Measurements from ENCODE around the gene ZBTB11.
"Not testable (repeated sequence)": the region's sequence is repeated elsewhere in the genome, so short reads cannot be mapped to it uniquely, and the experiment has no call there.

ZBTB11 gene

DNA sequence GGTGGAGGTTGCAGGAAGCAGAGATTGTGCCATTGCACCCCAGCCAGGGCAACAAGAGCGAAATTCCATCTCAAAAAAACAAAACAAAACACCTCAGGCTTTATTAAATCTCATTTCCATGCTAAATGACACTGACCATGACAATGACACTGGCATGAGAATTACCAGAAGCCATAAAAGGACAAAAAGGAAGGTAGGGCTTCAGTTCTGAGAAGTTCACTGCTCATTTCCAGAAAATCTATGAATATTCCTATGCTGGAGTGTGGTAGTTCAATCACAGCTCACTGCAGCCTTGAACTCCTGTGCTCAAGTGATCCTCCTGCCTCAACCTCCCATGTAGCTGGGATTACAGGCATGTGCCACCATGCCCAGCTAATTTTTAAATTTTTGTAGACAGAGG, 58.2 kb downstream of the ZBTB11 start:
- no peak overlapping the region for H3K27ac ChIP-seq (ENCODE audit: insufficient read depth, low read depth, low read length, poor library complexity, severe bottlenecking)
- no peaks in the 10 kb centered on the region for H3K4me1 ChIP-seq (ENCODE audit: control insufficient read depth, insufficient read depth, low read length)
- WGBS, 2 experiments = 68 to 90% methylated on average over 1 of the region's 1 CpG
- no peaks in the 10 kb centered on the region for H3K36me3 ChIP-seq (ENCODE audit: control insufficient read depth, insufficient read depth, low read length)
- H3K27me3 ChIP-seq (ENCODE audit: control insufficient read depth, insufficient read depth, low read length, poor library complexity, severe bottlenecking) = no peaks in the 10 kb centered on the region
- H3K9me3 ChIP-seq (ENCODE audit: control insufficient read depth, low read length) = no peaks in the 10 kb centered on the region
- H3K4me3 ChIP-seq (ENCODE audit: insufficient read depth, low read depth, low read length) = no peak overlapping the region

DNA sequence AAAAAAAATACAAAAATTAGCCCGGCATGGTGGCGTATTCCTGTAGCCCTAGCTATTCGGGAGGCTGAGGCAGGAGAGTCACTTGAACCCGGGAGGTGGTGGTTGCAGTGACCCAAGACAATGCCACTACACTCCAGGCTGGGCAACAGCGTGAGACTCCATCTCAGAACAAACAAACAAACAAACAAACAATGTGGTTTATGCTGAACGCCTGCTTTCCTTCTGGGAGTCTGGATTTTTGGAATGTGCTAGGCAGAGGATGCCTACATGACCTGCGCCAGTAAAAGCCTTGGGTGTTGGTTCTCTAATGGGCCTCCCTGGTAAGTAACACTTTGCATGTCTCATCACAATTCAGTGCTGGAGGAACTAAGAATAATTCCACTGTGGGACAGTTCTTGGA, 59.5 kb downstream of the ZBTB11 start:
- Histone ChIP-seq H3K36me3 (ENCODE audit: control insufficient read depth, insufficient read depth, low read length) (no peaks in the 10 kb centered on the region), H3K4me3 (ENCODE audit: insufficient read depth, low read depth, low read length) (no peak overlapping the region), H3K4me1 (ENCODE audit: control insufficient read depth, insufficient read depth, low read length) (no peaks in the 10 kb centered on the region), H3K27ac (ENCODE audit: insufficient read depth, low read depth, low read length, poor library complexity, severe bottlenecking) (no peak overlapping the region), H3K27me3 (ENCODE audit: control insufficient read depth, insufficient read depth, low read length, poor library complexity, severe bottlenecking) (no peaks in the 10 kb centered on the region), H3K9me3 (ENCODE audit: control insufficient read depth, low read length) (no peaks in the 10 kb centered on the region)
- 84 to 92% methylated on average over 7 of the region's 7 CpGs for WGBS, 2 experiments

DNA sequence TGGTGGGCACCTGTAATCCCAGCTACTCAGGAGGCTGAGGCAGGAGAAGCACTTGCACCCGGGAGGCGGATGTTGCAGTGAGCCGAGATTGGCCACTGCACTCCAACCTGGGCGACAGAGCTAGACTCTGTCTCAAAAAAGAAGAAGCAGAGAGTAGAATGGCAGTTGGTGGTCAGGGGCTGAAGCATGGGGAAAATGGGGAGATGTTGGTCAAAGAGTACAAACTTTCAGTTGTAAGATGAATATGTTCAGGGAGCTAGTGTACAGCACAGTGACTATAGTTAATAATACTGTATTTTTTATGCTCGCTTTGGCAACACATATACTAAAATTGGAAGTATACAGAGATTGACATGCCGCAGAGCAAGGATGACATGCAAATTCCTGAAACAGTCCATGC, 61.4 kb downstream of the ZBTB11 start:
- 91 to 94% methylated on average over 5 to 6 of the region's 6 CpGs for WGBS, 2 experiments
- Histone ChIP-seq H3K9me3 (ENCODE audit: control insufficient read depth, low read length) (no peaks in the 10 kb centered on the region), H3K27ac (ENCODE audit: insufficient read depth, low read depth, low read length, poor library complexity, severe bottlenecking) (no peak overlapping the region), H3K4me1 (ENCODE audit: control insufficient read depth, insufficient read depth, low read length) (no peaks in the 10 kb centered on the region), H3K27me3 (ENCODE audit: control insufficient read depth, insufficient read depth, low read length, poor library complexity, severe bottlenecking) (no peaks in the 10 kb centered on the region), H3K36me3 (ENCODE audit: control insufficient read depth, insufficient read depth, low read length) (no peaks in the 10 kb centered on the region), H3K4me3 (ENCODE audit: insufficient read depth, low read depth, low read length) (no peak overlapping the region)

- H3K36me3 ChIP-seq (ENCODE audit: control insufficient read depth, insufficient read depth, low read length); H3K4me1 ChIP-seq (ENCODE audit: control insufficient read depth, insufficient read depth, low read length); H3K4me3 ChIP-seq (ENCODE audit: insufficient read depth, low read depth, low read length); H3K27me3 ChIP-seq (ENCODE audit: control insufficient read depth, insufficient read depth, low read length, poor library complexity, severe bottlenecking); H3K9me3 ChIP-seq (ENCODE audit: control insufficient read depth, low read length); H3K27ac ChIP-seq (ENCODE audit: insufficient read depth, low read depth, low read length, poor library complexity, severe bottlenecking): not testable (repeated sequence)
- WGBS, 2 experiments = 54 to 62% methylated on average over 6 to 9 of the region's 9 CpGs
These were observed 63.9 kb downstream of the ZBTB11 start for GRCh38 chr3:101613014-101613413.

- 100% methylated on average over 1 to 2 of the region's 2 CpGs for WGBS, 2 experiments
- no peaks in the 10 kb centered on the region for H3K36me3 ChIP-seq (ENCODE audit: control insufficient read depth, insufficient read depth, low read length)
These were observed 65.9 kb downstream of the ZBTB11 start for GRCh38 chr3:101611023-101611422.

DNA sequence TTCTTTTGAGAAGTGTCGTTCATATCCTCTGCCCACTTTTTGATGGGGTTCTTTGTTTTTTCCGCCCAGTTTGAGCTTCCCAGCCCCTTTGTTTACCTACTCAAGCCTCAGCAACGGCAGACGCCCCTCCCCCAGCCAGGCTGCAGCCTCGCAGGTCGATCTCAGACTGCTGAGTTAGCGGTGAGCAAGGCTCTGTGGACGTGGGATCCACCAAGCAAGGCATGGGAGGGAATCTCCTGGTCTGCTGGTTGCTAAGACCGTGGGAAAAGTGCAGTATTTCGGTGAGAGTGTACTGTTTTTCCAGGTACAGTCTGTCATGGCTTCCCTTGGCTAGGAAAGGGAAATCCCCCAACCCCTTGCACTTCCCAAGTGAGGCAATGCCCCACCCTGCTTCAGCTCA, 71.5 kb downstream of the ZBTB11 start:
- H3K4me1 ChIP-seq (ENCODE audit: control insufficient read depth, insufficient read depth, low read length) = not testable (repeated sequence)
- WGBS, 2 experiments = 67 to 69% methylated on average over 10 of the region's 10 CpGs

More at GRCh38 chr3:101611023-101611422, 65.9 kb downstream of the ZBTB11 start:
- Histone ChIP-seq H3K9me3 (ENCODE audit: control insufficient read depth, low read length) (no peaks in the 10 kb centered on the region), H3K27ac (ENCODE audit: insufficient read depth, low read depth, low read length, poor library complexity, severe bottlenecking) (no peak overlapping the region), H3K4me3 (ENCODE audit: insufficient read depth, low read depth, low read length) (no peak overlapping the region), H3K27me3 (ENCODE audit: control insufficient read depth, insufficient read depth, low read length, poor library complexity, severe bottlenecking) (no peaks in the 10 kb centered on the region), H3K4me1 (ENCODE audit: control insufficient read depth, insufficient read depth, low read length) (no peaks in the 10 kb centered on the region)

GRCh38 chr3:101603184-101603583, 73.7 kb downstream of the ZBTB11 start:
- no peak overlapping the region for H3K27ac ChIP-seq (ENCODE audit: insufficient read depth, low read depth, low read length, poor library complexity, severe bottlenecking)
- no peaks in the 10 kb centered on the region for H3K4me1 ChIP-seq (ENCODE audit: control insufficient read depth, insufficient read depth, low read length)
- no peaks in the 10 kb centered on the region for H3K36me3 ChIP-seq (ENCODE audit: control insufficient read depth, insufficient read depth, low read length)
- H3K9me3 ChIP-seq (ENCODE audit: control insufficient read depth, low read length) = no peaks in the 10 kb centered on the region
- H3K27me3 ChIP-seq (ENCODE audit: control insufficient read depth, insufficient read depth, low read length, poor library complexity, severe bottlenecking) = no peaks in the 10 kb centered on the region
- H3K4me3 ChIP-seq (ENCODE audit: insufficient read depth, low read depth, low read length) = no peak overlapping the region
- 90 to 97% methylated on average over 1 of the region's 1 CpG for WGBS, 2 experiments

More for the DNA sequence above, 71.5 kb downstream of the ZBTB11 start:
- not testable (repeated sequence) for H3K27me3 ChIP-seq (ENCODE audit: control insufficient read depth, insufficient read depth, low read length, poor library complexity, severe bottlenecking); H3K36me3 ChIP-seq (ENCODE audit: control insufficient read depth, insufficient read depth, low read length); H3K27ac ChIP-seq (ENCODE audit: insufficient read depth, low read depth, low read length, poor library complexity, severe bottlenecking); H3K9me3 ChIP-seq (ENCODE audit: control insufficient read depth, low read length); H3K4me3 ChIP-seq (ENCODE audit: insufficient read depth, low read depth, low read length)

DNA sequence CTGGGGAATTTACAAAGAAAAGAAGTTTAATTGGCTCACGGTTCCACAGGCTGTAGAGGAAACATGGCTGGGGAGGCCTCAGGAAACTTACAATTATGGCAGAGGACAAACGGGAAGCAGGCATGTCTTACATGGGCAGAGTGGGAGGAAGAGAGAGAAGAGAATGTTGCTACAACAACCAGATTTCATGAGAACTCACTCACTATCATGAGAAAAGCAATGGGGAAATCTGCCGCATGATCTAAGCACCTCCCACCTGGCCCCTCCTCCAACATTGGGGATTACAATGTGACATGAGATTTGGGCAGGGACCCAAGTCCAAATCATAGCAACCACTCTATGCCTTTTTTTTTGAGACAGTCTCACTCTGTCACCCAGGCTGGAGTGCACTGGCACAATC, 74.2 kb downstream of the ZBTB11 start:
- Histone ChIP-seq H3K27me3 (ENCODE audit: control insufficient read depth, insufficient read depth, low read length, poor library complexity, severe bottlenecking) (no peaks in the 10 kb centered on the region), H3K27ac (ENCODE audit: insufficient read depth, low read depth, low read length, poor library complexity, severe bottlenecking) (no peak overlapping the region), H3K4me1 (ENCODE audit: control insufficient read depth, insufficient read depth, low read length) (no peaks in the 10 kb centered on the region), H3K4me3 (ENCODE audit: insufficient read depth, low read depth, low read length) (no peak overlapping the region), H3K36me3 (ENCODE audit: control insufficient read depth, insufficient read depth, low read length) (no peaks in the 10 kb centered on the region), H3K9me3 (ENCODE audit: control insufficient read depth, low read length) (no peaks in the 10 kb centered on the region)
- WGBS, 2 experiments = 97% methylated on average over 3 of the region's 3 CpGs
